Measurements from ENCODE around the gene ZBTB7C. TPM values are rescaled to one million over a fixed set of nuclear protein-coding genes. Genes with fewer than 3 reads are reported as not detected.

Gene ZBTB7C
- total RNA-seq, 2 experiments from 2014 or later = not detected

- ChIA-PET CTCF (ENCODE audit: unreplicated experiment) (no interaction called here), POLR2A (no interaction called here)
- no peaks in the 10 kb centered on the region for H3K9me3 ChIP-seq (ENCODE audit: low read length)
- no peaks in the 10 kb centered on the region for H3K36me3 ChIP-seq (ENCODE audit: insufficient read depth, low read length)
- no TSS peak for BruUV-seq (replicated peaks)
- H3K4me2 ChIP-seq (ENCODE audit: low read length) = no peak overlapping the region
- intact Hi-C loops (cut with micrococcal nuclease; ENCODE audit: unreplicated experiment) = no loop called here
- H4K20me1 ChIP-seq (ENCODE audit: insufficient read depth, low read length) = no peaks in the 10 kb centered on the region
- no peaks in the 10 kb centered on the region for H3K4me1 ChIP-seq (ENCODE audit: insufficient read depth, low read length, poor library complexity, severe bottlenecking)
- H2AFZ ChIP-seq (ENCODE audit: low read length) = no peak overlapping the region
- H3K9me2 ChIP-seq (ENCODE audit: insufficient read depth, low read length) = no peaks in the 10 kb centered on the region
- H3K4me3 ChIP-seq (ENCODE audit: low read depth, low read length, poor library complexity, severe bottlenecking) = no peak overlapping the region
- no peaks in the 10 kb centered on the region for H3K79me2 ChIP-seq (ENCODE audit: insufficient read depth, low read depth, low read length)
- TF ChIP-seq EZH2phosphoT487 (IDR thresholded peaks at IDR 0.05; ENCODE audit: borderline replicate concordance, low read depth, low read length) = no peak
- no peak for TF ChIP-seq CTCF (conservative IDR thresholded peaks at IDR 0.05; ENCODE audit: low read length)
- no peak overlapping the region for H3K27ac ChIP-seq (ENCODE audit: low read depth, low read length, poor library complexity, severe bottlenecking)
- no peak for DNase-seq (ENCODE audit: low spot score)
Observed at GRCh38 chr18:48219810-48220499, 189.2 kb downstream of the ZBTB7C start.

- H3K4me2 ChIP-seq (ENCODE audit: low read length) = no peak overlapping the region
- ChIA-PET POLR2A (no interaction called here), CTCF (ENCODE audit: unreplicated experiment) (interaction anchor here (0.6 kb wide), 1 partner anchor 226 kb away, joined by 3 read pairs; no protein-coding TSS in a partner anchor)
- intact Hi-C loops (cut with micrococcal nuclease; ENCODE audit: unreplicated experiment) = no loop called here
- H3K4me3 ChIP-seq (ENCODE audit: low read depth, low read length, poor library complexity, severe bottlenecking) = no peak overlapping the region
- H3K36me3 ChIP-seq (ENCODE audit: insufficient read depth, low read length) = no peaks in the 10 kb centered on the region
- no peak overlapping the region for H2AFZ ChIP-seq (ENCODE audit: low read length)
- no peaks in the 10 kb centered on the region for H3K9me2 ChIP-seq (ENCODE audit: insufficient read depth, low read length)
- no peaks in the 10 kb centered on the region for H3K9me3 ChIP-seq (ENCODE audit: low read length)
- no peak for DNase-seq (ENCODE audit: low spot score)
- H3K27ac ChIP-seq (ENCODE audit: low read depth, low read length, poor library complexity, severe bottlenecking) = no peak overlapping the region
- no peaks in the 10 kb centered on the region for H3K79me2 ChIP-seq (ENCODE audit: insufficient read depth, low read depth, low read length)
- H4K20me1 ChIP-seq (ENCODE audit: insufficient read depth, low read length) = no peaks in the 10 kb centered on the region
- no peaks in the 10 kb centered on the region for H3K4me1 ChIP-seq (ENCODE audit: insufficient read depth, low read length, poor library complexity, severe bottlenecking)
- BruUV-seq (replicated peaks) = no TSS peak
- no peak for TF ChIP-seq EZH2phosphoT487 (IDR thresholded peaks at IDR 0.05; ENCODE audit: borderline replicate concordance, low read depth, low read length)
- no peak for TF ChIP-seq CTCF (conservative IDR thresholded peaks at IDR 0.05; ENCODE audit: low read length)
Observed at GRCh38 chr18:48219037-48219809, 190.0 kb downstream of the ZBTB7C start.

Data from OCI-LY7 (cell line).